Gastroesophageal sphincter (tissue), 3 donors: Measurements from ENCODE around the gene ITGA8.

ENCODE experiments used
- EP300 ChIP-seq: sonication (generic); formaldehyde crosslinking; IDR thresholded peaks from one replicate; pipeline ENCODE4 v1.6.1; 2017; ENCODE audit warnings: antibody characterized with exemption, mild to moderate bottlenecking
- POLR2A ChIP-seq, 2 donors: fragments of 450-650 bp; IDR thresholded peaks; one replicate each; pipeline ENCODE4 v1.6.1; 2017; ENCODE audit warnings: antibody characterized with exemption in 2 of 2, mild to moderate bottlenecking in 2 of 2, moderate library complexity in 1 of 2
- POLR2AphosphoS5 ChIP-seq: sonication (generic); formaldehyde crosslinking; IDR thresholded peaks from one replicate; pipeline ENCODE4 v1.6.1; 2017; ENCODE audit warnings: antibody characterized with exemption
- TF ChIP-seq, protein P1 (sequence below), 4 experiments: fragments of 200-600 bp in 2 of 4; fragments of 450-650 bp in 2 of 4; sonication (generic) in 1 of 4; IDR thresholded peaks; one replicate each; pipeline ENCODE4 v1.5.1; 2017 to 2019; ENCODE audit warnings: antibody characterized with exemption in 4 of 4, mild to moderate bottlenecking in 2 of 4, moderate library complexity in 2 of 4

- TF ChIP-seq, protein P1, sequence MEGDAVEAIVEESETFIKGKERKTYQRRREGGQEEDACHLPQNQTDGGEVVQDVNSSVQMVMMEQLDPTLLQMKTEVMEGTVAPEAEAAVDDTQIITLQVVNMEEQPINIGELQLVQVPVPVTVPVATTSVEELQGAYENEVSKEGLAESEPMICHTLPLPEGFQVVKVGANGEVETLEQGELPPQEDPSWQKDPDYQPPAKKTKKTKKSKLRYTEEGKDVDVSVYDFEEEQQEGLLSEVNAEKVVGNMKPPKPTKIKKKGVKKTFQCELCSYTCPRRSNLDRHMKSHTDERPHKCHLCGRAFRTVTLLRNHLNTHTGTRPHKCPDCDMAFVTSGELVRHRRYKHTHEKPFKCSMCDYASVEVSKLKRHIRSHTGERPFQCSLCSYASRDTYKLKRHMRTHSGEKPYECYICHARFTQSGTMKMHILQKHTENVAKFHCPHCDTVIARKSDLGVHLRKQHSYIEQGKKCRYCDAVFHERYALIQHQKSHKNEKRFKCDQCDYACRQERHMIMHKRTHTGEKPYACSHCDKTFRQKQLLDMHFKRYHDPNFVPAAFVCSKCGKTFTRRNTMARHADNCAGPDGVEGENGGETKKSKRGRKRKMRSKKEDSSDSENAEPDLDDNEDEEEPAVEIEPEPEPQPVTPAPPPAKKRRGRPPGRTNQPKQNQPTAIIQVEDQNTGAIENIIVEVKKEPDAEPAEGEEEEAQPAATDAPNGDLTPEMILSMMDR (IDR thresholded peaks at IDR 0.05), result no peak
- no peak for TF ChIP-seq POLR2AphosphoS5
- no peak for TF ChIP-seq POLR2A (IDR thresholded peaks at IDR 0.05)
- no peak for TF ChIP-seq EP300
Observed at GRCh38 chr10:15542817-15543216, 176.9 kb downstream of the ITGA8 start.
